Activated CD4-positive, CD25-positive, alpha-beta regulatory T cell treated with anti-CD3 and anti-CD28 coated beads, Interleukin-2, amount 50 U/mL, for 72 hours (primary cell): ENCODE data around the gene HSPB1.
A peak's percentile ranks its signal among the peaks of the same experiment; 100 is the strongest.
"Not testable (repeated sequence)": the region's sequence is repeated elsewhere in the genome, so short reads cannot be mapped to it uniquely, and the experiment has no call there.

ENCODE experiments used
- DNase-seq: peaks from one replicate; pipeline ENCODE4 v3.0.0; 2021

Gene HSPB1

GRCh38 chr7:76302347-76303201 lies at the start of gene HSPB1:
Gene HSPB1, plus strand, starts transcription at chr7:76302673. Its CDS starts 40 bp downstream, at chr7:76302713.
- DNase-seq = peak; percentile 67

- DNase-seq = no peak
Observed at GRCh38 chr7:76254781-76255180, 47.7 kb upstream of the HSPB1 start.

- no peak for DNase-seq
Observed at GRCh38 chr7:76257973-76258372, 44.5 kb upstream of the HSPB1 start.

- DNase-seq = no peak
Observed at GRCh38 chr7:76259124-76260093, 43.1 kb upstream of the HSPB1 start.

- DNase-seq = peak; percentile 43
Observed at GRCh38 chr7:76260171-76260703, 42.2 kb upstream of the HSPB1 start.

GRCh38 chr7:76261329-76261728 lies 41.1 kb upstream of the HSPB1 start:
- no peak for DNase-seq

- DNase-seq = no peak
Observed at GRCh38 chr7:76261931-76262330, 40.5 kb upstream of the HSPB1 start.

- DNase-seq = no peak
Observed at GRCh38 chr7:76262683-76263402, 39.6 kb upstream of the HSPB1 start.

- DNase-seq = no peak
Observed at GRCh38 chr7:76265299-76265698, 37.2 kb upstream of the HSPB1 start.

- no peak for DNase-seq
Observed at GRCh38 chr7:76267107-76267893, 35.2 kb upstream of the HSPB1 start.

- DNase-seq = no peak
Observed at GRCh38 chr7:76267894-76268183, 34.6 kb upstream of the HSPB1 start.

- DNase-seq = no peak
Observed at GRCh38 chr7:76268376-76268775, 34.1 kb upstream of the HSPB1 start.

- no peak for DNase-seq
Observed at GRCh38 chr7:76269895-76270294, 32.6 kb upstream of the HSPB1 start.

- not testable (repeated sequence) for DNase-seq
Observed at GRCh38 chr7:76271384-76271783, 31.1 kb upstream of the HSPB1 start.

GRCh38 chr7:76272142-76272541 lies 30.3 kb upstream of the HSPB1 start:
- no peak for DNase-seq

GRCh38 chr7:76272851-76273497 lies 29.5 kb upstream of the HSPB1 start:
- no peak for DNase-seq

GRCh38 chr7:76273503-76273902 lies 29.0 kb upstream of the HSPB1 start:
- no peak for DNase-seq

- DNase-seq = no peak
Observed at GRCh38 chr7:76278540-76278939, 23.9 kb upstream of the HSPB1 start.

GRCh38 chr7:76280408-76280807 lies 22.1 kb upstream of the HSPB1 start:
- DNase-seq = no peak

- DNase-seq = no peak
Observed at GRCh38 chr7:76281006-76281705, 21.3 kb upstream of the HSPB1 start.
